Activated CD8-positive, alpha-beta memory T cell treated with anti-CD3 and anti-CD28 coated beads, Interleukin-2, amount 50 U/mL, for 48 hours (primary cell): ENCODE data around the gene POGZ.
"Not testable (repeated sequence)": the region's sequence is repeated elsewhere in the genome, so short reads cannot be mapped to it uniquely, and the experiment has no call there.

Experiments
- DNase-seq: peaks from one replicate; pipeline ENCODE4 v3.0.0-alpha.2; 2020

Gene POGZ

DNA sequence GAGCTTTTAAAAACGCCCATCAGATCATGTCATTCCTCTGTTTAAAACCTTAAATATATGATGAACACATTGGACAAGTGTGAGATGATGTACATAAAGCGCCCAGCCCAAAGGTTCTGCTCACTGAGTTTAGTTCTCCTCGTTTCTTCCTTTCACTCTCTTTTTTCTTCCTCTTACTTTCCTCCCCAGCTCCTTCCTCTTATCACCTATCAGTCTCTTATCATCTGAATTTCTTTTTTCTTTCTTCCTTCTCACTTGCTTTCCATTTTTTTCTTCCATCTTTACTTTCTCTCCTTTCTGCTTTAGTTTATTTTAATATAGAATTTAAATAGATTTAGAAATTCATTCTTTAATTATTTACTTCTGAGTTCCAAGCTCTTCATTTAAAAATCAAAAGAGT is 17.8 kb upstream of the POGZ start:
- no peak for DNase-seq

DNA sequence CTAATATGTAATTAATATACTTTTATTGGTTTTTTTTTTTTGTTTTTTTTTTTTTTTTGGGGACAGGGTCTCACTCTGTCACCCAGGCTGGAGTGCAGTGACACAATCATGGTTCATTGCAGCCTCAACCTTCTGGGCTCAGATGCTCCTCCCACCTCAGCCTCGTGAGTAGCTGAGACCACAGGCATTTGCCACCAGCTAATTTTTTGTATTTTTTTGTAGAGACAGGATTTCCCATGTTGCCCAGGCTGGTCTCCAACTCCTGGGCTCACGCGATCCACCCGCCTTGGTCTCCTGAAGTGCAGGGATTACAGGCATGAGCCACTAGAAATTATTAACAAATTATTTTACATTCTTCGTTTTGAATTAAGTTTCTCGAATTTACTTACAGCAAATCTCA is 16.8 kb upstream of the POGZ start:
- DNase-seq = no peak

- DNase-seq = no peak
Observed at GRCh38 chr1:151475175-151475574, 15.9 kb upstream of the POGZ start.

DNA sequence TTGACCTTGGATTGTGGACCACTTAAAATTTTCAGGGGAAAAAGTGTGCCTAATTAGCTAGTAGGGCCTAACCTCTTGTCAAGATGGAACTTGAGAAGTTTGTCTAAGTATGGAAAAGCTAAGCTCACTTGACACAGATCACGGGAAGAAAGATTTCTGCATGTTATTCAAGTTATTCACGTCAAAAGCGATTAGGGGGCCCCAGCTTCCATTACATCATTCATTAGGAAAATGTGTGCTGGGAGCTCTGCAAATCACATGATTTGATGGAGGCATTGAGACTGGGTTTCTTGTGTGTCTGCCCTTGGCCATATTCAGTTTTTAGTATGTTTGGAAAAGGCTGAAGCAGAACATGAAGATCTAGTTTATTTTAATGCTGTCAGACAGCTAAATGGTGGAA is 15.5 kb upstream of the POGZ start:
- DNase-seq = no peak

DNA sequence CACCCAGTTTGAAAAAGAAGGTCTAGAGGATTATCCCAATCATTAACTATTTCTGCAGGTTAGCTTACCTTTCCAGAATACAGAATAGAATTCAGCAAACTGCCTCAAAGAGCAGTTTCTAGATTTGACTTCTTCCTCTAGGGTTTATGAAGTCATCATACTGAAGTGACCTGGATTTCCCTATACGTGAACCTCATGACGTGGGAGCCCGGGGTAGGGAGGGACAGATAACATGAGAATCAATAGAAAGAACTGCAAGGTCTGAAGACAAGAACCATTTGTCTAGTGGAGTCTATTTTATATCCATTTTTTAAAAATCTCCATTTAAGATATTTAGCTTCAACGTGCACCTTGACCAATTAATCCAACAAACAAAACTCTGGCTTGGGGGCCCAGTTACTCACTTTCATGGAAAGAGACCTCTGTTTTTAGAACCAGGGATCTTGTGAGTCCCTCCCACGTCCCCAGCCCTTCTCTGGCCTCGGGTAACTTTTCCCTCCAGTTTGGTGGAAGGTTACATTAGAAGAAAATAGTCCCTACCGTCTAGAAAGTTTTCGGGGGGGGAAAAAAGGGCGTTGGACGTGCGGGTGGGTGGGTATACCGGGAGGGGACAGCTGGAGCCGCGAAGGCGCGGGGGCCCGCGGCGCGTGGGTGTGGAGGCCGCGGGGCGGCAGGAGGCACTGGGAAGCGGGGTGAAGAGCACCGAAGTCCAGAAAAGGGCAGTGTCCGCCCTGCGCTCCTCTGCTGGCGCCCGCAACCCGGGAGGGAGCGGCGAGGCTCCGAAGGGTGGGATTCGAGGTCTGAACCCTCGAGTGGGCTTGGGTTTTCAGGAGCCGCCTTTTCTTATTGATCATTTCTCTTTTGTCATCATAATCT is 13.8 kb upstream of the POGZ start:
- peak; percentile 58 for DNase-seq

DNA sequence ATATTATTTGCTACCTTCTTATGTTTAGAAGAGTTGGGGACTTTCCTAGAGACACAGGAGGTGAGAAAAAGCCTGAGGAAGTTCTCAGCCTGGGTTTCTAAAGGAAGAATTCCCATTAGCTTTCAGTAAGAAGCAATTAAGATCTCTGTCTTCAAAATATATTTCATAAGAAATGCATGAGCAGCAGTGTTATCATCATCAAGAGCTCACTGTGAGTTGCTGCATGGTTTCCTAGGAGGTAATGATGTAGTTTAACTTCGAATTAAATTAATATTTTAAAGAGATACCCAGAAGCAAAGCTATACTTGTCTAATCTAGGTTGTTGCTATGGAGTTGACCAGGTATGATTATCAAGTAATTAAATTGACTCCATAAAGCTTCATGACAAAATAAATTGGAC is 5.7 kb upstream of the POGZ start:
- DNase-seq = no peak

GRCh38 chr1:151461694-151462093 is 2.4 kb upstream of the POGZ start:
- DNase-seq = no peak

DNA sequence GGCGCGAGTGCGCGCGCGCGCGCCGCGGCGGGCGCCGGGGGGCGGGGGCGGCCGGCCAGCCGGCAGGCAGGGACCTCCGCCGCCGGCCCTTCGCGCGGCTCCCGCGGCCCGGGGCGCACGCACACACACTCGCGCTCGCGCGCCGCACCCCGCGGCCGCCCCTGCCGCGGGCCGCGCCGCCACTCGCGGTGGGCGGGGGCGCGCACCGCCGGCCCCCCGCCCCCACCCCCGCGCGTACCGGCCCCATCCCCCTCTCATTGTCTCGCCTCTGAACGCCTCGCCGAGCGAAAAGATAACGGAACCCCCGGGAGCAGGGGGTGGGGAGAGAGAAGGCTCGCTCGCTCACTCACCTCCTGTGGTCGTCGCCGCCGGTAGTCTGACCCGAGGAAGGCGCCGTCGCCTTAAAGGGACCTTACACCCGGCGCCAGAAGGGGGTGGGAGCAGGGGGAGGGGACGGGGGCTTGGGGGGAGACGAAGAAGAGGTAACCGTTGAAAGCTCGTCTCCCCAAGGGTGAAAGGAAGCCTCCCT is 428 bp downstream of the POGZ start:
- peak; percentile 78 for DNase-seq

GRCh38 chr1:151457911-151458801 is 1.1 kb downstream of the POGZ start:
- DNase-seq = peak; percentile 71

DNA sequence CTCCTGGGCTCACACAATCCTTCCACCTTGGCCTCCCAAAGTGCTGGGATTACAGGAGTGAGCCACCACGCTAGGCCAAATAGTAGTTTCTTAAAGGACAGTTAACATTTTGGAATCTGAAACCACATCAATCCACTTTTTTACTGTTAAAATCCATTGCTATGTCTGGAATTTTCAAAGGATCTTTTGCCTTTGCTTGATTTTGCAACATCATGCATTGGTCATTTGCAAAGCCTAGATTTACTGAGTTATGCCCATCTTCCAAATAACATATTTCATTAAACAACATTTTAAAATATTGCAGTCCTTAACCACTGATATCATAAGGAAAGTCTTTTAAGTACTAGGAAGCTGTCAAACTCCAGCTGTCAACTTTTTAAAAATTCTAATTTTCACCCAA is 3.3 kb downstream of the POGZ start:
- no peak for DNase-seq

DNA sequence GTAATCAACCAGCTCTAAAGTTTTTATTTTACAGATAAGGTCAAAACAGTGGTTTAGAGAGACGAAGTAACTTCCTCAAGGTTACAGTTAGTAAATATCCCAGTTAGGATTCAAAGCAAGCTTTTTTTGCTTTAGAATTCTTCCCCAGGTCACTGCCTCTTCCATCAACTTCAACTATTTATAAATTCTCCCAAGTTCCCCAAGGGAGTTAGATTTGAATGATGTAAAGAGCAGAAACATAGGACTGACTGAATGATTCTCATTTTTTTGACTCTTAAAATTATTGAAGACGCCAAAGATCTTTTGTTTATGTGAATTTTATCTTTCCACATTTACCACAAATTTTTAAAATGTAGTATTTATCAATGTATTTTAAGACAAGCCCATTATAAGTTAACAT is 4.1 kb downstream of the POGZ start:
- no peak for DNase-seq

DNA sequence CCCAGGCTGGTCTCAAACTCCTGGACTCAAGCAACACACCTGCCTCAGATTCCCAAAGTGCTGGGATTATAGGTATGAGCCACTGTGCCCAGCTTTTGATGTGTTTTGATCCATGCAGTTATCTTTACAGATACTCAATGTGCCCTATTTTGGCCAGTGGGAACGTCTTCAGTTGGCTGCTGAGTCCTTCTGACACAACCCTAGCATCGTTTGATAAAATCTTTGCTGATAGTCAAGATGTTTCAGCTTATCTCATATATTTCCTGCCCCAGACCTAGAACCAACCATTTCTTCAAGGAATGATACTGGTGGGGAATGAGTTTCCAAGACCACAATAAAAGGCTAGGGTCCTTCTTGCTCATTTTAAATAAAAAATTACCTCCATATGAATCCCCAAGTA is 11.6 kb downstream of the POGZ start:
- DNase-seq = no peak

DNA sequence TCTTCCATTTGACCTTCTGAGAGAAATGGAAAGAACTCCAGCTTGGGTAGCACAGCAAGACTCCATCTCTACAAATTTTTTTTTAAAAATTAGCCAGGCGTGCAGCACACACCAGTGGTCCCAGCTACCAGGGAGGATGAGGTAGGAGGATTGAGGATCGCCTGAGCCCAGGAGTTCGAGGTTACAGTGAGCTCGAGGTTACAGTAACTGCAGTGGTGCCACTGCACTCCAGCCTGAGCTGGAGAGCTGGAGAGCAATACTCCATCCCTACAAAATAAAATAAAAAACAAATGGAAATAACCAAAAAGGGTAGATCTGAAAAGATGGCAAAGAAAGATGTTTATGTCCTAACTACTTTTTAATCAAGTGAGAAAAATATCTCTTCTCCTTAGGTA is 14.5 kb downstream of the POGZ start:
- DNase-seq = no peak

GRCh38 chr1:151443846-151444782 is 15.2 kb downstream of the POGZ start:
- no peak for DNase-seq

DNA sequence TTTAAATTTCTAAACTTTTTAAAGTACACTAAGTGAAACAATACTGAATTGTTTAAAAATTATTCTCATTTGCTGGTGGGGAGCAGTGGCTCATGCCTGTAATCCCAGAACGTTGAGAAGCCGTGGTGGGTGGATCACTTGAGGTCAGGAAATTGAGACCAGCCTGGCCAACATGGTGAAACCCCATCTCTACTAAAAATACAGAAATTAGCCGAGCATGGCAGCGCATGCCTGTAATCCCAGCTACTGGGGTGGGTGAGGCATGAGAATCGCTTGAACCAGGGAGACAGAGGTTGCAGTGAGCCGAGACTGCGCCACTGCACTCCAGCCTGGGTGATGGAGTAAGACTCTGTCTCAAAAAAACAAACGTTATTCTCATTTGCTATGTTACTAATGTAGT is 21.9 kb downstream of the POGZ start:
- DNase-seq = not testable (repeated sequence)

DNA sequence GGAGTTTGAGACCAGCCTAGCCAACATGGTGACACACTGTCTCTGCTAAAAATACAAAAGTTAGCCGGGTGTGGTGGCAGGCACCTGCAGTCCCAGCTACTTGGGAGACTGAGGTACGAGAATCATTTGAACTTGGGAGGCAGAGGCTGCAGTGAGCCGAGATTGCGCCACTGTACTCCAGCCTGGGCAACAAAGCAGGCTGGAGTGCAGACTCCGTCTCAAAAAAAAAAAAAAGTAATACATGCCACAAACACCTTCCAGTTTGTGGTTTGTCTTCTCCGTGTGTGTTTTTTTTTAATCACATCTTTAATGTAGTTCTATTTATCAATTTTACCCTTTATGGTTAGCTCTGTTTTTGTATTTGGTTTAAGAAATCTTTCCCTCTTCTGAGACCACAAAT is 22.3 kb downstream of the POGZ start:
- no peak for DNase-seq

DNA sequence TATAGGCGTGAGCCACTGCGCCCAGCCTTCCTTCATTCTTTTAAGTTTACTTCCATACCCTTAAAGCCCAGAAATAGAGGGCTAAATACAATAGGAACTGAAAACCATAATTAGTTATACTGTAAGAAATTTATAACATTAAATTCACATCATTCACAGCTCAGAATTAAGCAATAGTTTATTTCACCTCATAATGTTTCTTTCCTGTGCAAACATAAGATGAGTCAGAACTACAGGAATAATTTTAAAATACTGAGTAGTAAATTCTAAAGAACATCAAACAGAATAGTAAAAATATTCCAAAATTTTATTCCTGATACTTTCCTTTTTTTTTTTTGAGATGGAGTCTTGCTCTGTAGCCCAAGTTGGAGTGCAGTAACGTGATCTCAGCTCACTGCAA is 24.1 kb downstream of the POGZ start:
- no peak for DNase-seq

GRCh38 chr1:151433827-151434226 is 25.5 kb downstream of the POGZ start:
- DNase-seq = not testable (repeated sequence)

GRCh38 chr1:151428068-151428467 is 31.2 kb downstream of the POGZ start:
- no peak for DNase-seq

DNA sequence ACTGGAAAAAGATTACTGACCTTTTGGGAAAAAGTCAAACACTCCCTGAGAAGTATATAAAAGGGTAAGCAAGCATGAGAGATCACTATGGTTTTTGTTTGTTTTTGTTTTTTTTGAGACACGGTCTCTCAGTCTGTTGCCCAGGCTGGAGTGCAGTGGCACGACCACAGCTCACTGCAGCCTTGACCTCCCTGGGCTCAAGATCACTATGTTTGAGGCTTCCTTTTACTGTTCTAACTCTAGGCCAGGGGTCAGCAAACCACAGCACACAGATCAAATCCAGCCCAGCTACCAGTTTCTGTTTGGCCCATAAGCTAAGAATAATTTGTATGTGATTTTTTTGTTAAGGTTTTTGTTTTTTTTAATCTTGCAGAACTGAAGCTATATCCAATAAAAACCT is 34.2 kb downstream of the POGZ start:
- DNase-seq = no peak

DNA sequence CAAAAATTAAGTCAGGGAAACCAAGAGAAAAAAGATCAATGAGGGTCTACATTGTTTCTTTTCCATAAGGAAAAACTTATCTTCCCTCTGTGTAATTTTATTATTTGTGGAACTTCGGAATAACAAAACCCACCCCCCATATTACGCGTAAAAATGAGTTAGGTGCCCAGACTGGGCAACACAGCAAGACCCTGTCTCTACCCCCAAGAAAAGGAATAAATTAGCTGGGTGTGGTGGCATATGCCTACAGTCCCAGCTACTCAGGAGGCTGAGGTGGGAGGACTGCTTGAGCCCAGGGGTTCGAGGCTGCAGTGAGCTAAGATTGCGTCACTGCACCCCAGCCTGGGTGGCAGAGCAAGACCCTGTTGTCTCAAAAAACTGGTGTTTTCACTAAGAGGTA is 39.5 kb downstream of the POGZ start:
- no peak for DNase-seq

DNA sequence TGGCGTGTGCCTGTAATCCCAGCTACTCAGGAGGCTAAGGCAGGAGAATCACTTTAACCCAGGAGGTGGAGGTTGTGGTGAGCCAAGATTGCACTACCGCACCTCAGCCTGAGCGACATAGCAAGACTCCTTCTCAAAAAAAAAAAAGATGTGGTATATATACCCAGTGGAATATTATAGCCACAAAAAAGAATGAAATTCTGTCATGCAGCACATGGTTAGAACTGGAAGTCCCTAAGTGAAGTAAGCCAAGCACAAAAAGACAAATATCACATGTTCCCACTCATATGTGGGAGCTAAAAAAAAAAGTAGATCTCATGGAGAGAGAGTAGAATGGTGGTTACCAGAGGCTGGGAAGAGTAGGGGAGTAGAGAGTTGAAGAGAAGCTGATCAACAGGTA is 41.2 kb downstream of the POGZ start:
- no peak for DNase-seq

GRCh38 chr1:151416231-151416630 is 43.1 kb downstream of the POGZ start:
- DNase-seq = no peak
